AG10803 (cell line): ENCODE results near the gene CFAP46.
A peak's percentile ranks its signal among the peaks of the same experiment; 100 is the strongest.
"Not testable (repeated sequence)": the region's sequence is repeated elsewhere in the genome, so short reads cannot be mapped to it uniquely, and the experiment has no call there.

Source experiments
- DNase-seq: peaks from one replicate; pipeline ENCODE4 v3.0.0; 2010; ENCODE audit warnings: low read depth
- H3K4me3 ChIP-seq: 2 replicates; pipeline ENCODE4 v1.5.1; 2011; ENCODE audit warnings: mild to moderate bottlenecking, low read length, control low read depth
- CTCF ChIP-seq: conservative IDR thresholded peaks from 2 replicates; pipeline ENCODE4 v1.5.1; 2011; ENCODE audit warnings: mild to moderate bottlenecking, low read length, control low read depth, inconsistent platforms

Gene CFAP46

GRCh38 chr10:132933308-132934042 is 8.9 kb downstream of the CFAP46 start:
- TF ChIP-seq CTCF, result no peak
- H3K4me3 ChIP-seq, result no peak overlapping the region
- DNase-seq, result no peak

GRCh38 chr10:132932461-132933307 is 9.7 kb downstream of the CFAP46 start:
- no peak for TF ChIP-seq CTCF
- no peak for DNase-seq
- H3K4me3 ChIP-seq, result no peak overlapping the region

- DNase-seq, result peak; percentile 21
- not testable (repeated sequence) for H3K4me3 ChIP-seq
These were observed 10.8 kb downstream of the CFAP46 start for GRCh38 chr10:132931258-132932250.

- not testable (repeated sequence) for DNase-seq, H3K4me3 ChIP-seq
These were observed 11.7 kb downstream of the CFAP46 start for GRCh38 chr10:132930701-132931100.

- no peak for DNase-seq
- TF ChIP-seq CTCF, result no peak
- H3K4me3 ChIP-seq, result no peak overlapping the region
These were observed 12.3 kb downstream of the CFAP46 start for GRCh38 chr10:132929953-132930548.

- no peak for TF ChIP-seq CTCF
- no peak for DNase-seq
- H3K4me3 ChIP-seq, result no peak overlapping the region
These were observed 12.9 kb downstream of the CFAP46 start for GRCh38 chr10:132929480-132929879.

- DNase-seq, result no peak
- no peak overlapping the region for H3K4me3 ChIP-seq
- TF ChIP-seq CTCF, result no peak
These were observed 14.1 kb downstream of the CFAP46 start for GRCh38 chr10:132928261-132928660.
